Measurements from ENCODE around the gene ZRANB3. TPM values are rescaled to one million over a fixed set of nuclear protein-coding genes. Genes with fewer than 3 reads are reported as not detected.

ZRANB3 gene
- total and polyA plus RNA-seq, 2 of the 13 experiments (the other 11 are each of a cell fraction or from before 2014, with no cell fraction given), result 5.8 to 25.2 TPM

DNA sequence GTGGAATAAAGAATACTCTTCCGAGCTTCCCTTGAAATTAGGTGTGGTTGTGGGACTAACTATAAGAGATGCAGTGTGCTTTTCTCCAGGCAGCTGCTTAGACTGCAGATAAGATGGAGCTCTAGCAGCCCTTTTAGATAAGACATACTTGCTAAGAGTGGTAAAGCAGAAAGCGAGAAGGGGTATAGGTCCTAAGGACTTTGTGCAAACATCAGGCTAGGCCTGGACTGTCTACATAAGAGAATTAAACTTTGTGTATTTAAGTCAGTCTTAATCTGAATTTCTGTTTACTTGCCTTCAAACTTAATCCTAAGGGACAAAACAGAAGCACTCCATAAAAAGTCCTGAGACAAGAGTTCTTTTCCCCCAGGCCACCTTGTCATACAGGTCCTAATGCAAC is 260.0 kb downstream of the ZRANB3 start:
- Histone ChIP-seq H3K9ac (ENCODE audit: insufficient read depth, low read depth, low read length) (no peak overlapping the region), H3K4me3 (replicated peaks in 1 of 3; ENCODE audit: insufficient read depth in 1 of 3, low read depth in 2 of 3, low read length in 3 of 3) (no peak overlapping the region), H3K27ac (ENCODE audit: extremely low read length, insufficient read depth, low read length) (no peak overlapping the region), H2AFZ (ENCODE audit: low read length) (no peak overlapping the region), H3K27me3 (ENCODE audit: control insufficient read depth in 1 of 2, insufficient read depth in 2 of 2, low read length in 2 of 2) (no peaks in the 10 kb centered on the region), H3K9me3 (ENCODE audit: low read length) (no peaks in the 10 kb centered on the region), H3K4me1 (ENCODE audit: insufficient read depth, low read length) (peaks cover 2% of the 10 kb centered on the region; the same call in 1 of the 2 replicates), H4K20me1 (ENCODE audit: insufficient read depth, low read length) (no peaks in the 10 kb centered on the region), H3K4me2 (ENCODE audit: low read depth, low read length) (no peak overlapping the region), H3K36me3 (replicated peaks in 1 of 2; ENCODE audit: control insufficient read depth in 1 of 2, insufficient read depth in 2 of 2, low read length in 2 of 2) (peaks cover 0 to 9% of the 10 kb centered on the region in 2 experiments; a peak in 2 of 5 replicates), H3K79me2 (ENCODE audit: insufficient read depth, low read length) (no peaks in the 10 kb centered on the region)
- ChIA-PET CTCF (ENCODE audit: low intra/inter-chr PET ratio, low total read pairs) (no interaction called here), POLR2A (no interaction called here)
- no peak for FAIRE-seq
- no peak for DNase-seq (ENCODE audit: low spot score)
- intact Hi-C loops (cut with micrococcal nuclease; ENCODE audit: unreplicated experiment) (no loop called here), in situ Hi-C loops (cut with HindIII; ENCODE audit: extremely low pct_ligation_motif_present, low pct_unique_long_range_greater_than_20kb) (no loop called here)
- BruUV-seq (replicated peaks), result no TSS peak
- ATAC-seq, result no peak
- 100% methylated on average over 2 of the region's 2 CpGs for WGBS (ENCODE audit: low lambda C conversion rate)
- TF ChIP-seq ZNF496 (CRISPR knock-in tag; IDR thresholded peaks at IDR 0.05; ENCODE audit: insufficient replicate concordance) (no peak), SAFB2 (CRISPR knock-in tag; IDR thresholded peaks at IDR 0.05; ENCODE audit: borderline replicate concordance, low read depth) (no peak), ZNF703 (CRISPR knock-in tag; IDR thresholded peaks at IDR 0.05; ENCODE audit: borderline replicate concordance) (no peak), ZNF562 (CRISPR knock-in tag; IDR thresholded peaks at IDR 0.05; ENCODE audit: borderline replicate concordance) (no peak), MED13 (CRISPR knock-in tag; IDR thresholded peaks at IDR 0.05) (no peak), ZNF101 (CRISPR knock-in tag; IDR thresholded peaks at IDR 0.05; ENCODE audit: borderline replicate concordance, low read depth) (no peak), SIN3A (IDR thresholded peaks at IDR 0.05; ENCODE audit: borderline replicate concordance, low read depth, low read length) (no peak), SMARCE1 (IDR thresholded peaks at IDR 0.05; ENCODE audit: borderline replicate concordance) (no peak), NFYC (CRISPR knock-in tag; IDR thresholded peaks at IDR 0.05) (no peak), ZNF205 (CRISPR knock-in tag; IDR thresholded peaks at IDR 0.05) (no peak), PCBP2 (optimal IDR thresholded peaks at IDR 0.05; ENCODE audit: low read depth, low read length, poor library complexity, severe bottlenecking) (no peak)
- TF ChIP-seq, protein P1, sequence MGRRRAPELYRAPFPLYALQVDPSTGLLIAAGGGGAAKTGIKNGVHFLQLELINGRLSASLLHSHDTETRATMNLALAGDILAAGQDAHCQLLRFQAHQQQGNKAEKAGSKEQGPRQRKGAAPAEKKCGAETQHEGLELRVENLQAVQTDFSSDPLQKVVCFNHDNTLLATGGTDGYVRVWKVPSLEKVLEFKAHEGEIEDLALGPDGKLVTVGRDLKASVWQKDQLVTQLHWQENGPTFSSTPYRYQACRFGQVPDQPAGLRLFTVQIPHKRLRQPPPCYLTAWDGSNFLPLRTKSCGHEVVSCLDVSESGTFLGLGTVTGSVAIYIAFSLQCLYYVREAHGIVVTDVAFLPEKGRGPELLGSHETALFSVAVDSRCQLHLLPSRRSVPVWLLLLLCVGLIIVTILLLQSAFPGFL (CRISPR knock-in tag; IDR thresholded peaks at IDR 0.05), result no peak
- TF ChIP-seq, protein P2, sequence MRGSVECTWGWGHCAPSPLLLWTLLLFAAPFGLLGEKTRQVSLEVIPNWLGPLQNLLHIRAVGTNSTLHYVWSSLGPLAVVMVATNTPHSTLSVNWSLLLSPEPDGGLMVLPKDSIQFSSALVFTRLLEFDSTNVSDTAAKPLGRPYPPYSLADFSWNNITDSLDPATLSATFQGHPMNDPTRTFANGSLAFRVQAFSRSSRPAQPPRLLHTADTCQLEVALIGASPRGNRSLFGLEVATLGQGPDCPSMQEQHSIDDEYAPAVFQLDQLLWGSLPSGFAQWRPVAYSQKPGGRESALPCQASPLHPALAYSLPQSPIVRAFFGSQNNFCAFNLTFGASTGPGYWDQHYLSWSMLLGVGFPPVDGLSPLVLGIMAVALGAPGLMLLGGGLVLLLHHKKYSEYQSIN (CRISPR knock-in tag; IDR thresholded peaks at IDR 0.05; ENCODE audit: borderline replicate concordance), result no peak
- TF ChIP-seq, protein P3, sequence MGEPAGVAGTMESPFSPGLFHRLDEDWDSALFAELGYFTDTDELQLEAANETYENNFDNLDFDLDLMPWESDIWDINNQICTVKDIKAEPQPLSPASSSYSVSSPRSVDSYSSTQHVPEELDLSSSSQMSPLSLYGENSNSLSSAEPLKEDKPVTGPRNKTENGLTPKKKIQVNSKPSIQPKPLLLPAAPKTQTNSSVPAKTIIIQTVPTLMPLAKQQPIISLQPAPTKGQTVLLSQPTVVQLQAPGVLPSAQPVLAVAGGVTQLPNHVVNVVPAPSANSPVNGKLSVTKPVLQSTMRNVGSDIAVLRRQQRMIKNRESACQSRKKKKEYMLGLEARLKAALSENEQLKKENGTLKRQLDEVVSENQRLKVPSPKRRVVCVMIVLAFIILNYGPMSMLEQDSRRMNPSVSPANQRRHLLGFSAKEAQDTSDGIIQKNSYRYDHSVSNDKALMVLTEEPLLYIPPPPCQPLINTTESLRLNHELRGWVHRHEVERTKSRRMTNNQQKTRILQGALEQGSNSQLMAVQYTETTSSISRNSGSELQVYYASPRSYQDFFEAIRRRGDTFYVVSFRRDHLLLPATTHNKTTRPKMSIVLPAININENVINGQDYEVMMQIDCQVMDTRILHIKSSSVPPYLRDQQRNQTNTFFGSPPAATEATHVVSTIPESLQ (CRISPR knock-in tag; conservative IDR thresholded peaks at IDR 0.05), result no peak
- TF ChIP-seq, protein P4, sequence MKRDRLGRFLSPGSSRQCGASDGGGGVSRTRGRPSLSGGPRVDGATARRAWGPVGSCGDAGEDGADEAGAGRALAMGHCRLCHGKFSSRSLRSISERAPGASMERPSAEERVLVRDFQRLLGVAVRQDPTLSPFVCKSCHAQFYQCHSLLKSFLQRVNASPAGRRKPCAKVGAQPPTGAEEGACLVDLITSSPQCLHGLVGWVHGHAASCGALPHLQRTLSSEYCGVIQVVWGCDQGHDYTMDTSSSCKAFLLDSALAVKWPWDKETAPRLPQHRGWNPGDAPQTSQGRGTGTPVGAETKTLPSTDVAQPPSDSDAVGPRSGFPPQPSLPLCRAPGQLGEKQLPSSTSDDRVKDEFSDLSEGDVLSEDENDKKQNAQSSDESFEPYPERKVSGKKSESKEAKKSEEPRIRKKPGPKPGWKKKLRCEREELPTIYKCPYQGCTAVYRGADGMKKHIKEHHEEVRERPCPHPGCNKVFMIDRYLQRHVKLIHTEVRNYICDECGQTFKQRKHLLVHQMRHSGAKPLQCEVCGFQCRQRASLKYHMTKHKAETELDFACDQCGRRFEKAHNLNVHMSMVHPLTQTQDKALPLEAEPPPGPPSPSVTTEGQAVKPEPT (CRISPR knock-in tag; IDR thresholded peaks at IDR 0.05; ENCODE audit: low read depth), result no peak
- TF ChIP-seq, protein P5, sequence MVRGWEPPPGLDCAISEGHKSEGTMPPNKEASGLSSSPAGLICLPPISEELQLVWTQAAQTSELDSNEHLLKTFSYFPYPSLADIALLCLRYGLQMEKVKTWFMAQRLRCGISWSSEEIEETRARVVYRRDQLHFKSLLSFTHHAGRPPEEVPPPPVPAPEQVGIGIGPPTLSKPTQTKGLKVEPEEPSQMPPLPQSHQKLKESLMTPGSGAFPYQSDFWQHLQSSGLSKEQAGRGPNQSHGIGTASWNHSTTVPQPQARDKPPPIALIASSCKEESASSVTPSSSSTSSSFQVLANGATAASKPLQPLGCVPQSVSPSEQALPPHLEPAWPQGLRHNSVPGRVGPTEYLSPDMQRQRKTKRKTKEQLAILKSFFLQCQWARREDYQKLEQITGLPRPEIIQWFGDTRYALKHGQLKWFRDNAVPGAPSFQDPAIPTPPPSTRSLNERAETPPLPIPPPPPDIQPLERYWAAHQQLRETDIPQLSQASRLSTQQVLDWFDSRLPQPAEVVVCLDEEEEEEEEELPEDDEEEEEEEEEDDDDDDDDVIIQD (CRISPR knock-in tag; IDR thresholded peaks at IDR 0.05; ENCODE audit: low read depth), result no peak

All from HepG2 (cell line).